ENCODE data around the gene GLRA3. TPM values are rescaled to one million over a fixed set of nuclear protein-coding genes. Genes with fewer than 3 reads are reported as not detected.

The GLRA3 gene
- total and polyA plus RNA-seq, 7 experiments from 2014 or later: not detected

DNA sequence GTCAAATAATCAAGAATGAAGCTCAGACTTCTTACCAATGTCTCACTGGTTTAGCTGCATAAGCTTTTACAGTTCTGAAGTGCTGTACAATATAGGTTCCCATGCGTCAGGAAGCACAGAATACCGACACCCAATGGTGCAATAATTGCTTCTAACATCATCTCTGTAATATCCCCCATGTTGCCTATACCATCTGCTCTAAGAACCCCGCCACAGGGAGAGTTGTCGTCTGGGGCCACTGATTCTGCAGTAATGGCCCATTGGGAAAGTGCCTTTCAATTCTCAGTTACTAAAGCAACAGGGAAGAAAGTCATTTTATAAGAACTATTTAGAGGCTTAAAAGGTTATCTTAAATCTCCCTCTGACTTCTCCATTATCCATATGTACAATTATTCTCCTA is 94.9 kb downstream of the GLRA3 start:
- H3K36me3 Mint-ChIP-seq: no peaks in the 10 kb centered on the region
- Histone ChIP-seq H3K36me3 (ENCODE audit: control insufficient read depth in 2 of 3, insufficient read depth in 3 of 3, low read length in 3 of 3) (no peaks in the 10 kb centered on the region), H3K9me3 (ENCODE audit: control insufficient read depth in 2 of 3, low read length in 3 of 3) (no peaks in the 10 kb centered on the region), H3K27ac (ENCODE audit: low read depth, low read length) (no peak overlapping the region), H3K4me1 (ENCODE audit: control insufficient read depth in 2 of 2, insufficient read depth in 2 of 2, low read length in 2 of 2) (no peaks in the 10 kb centered on the region), H3K4me3 (ENCODE audit: low read length) (no peak overlapping the region), H3K27me3 (ENCODE audit: control insufficient read depth in 2 of 2, insufficient read depth in 2 of 2, low read length in 2 of 2) (no peaks in the 10 kb centered on the region)
- intact Hi-C loops (cut with micrococcal nuclease): no loop called here
- no peaks in the 10 kb centered on the region for H3K27me3 Mint-ChIP-seq
- no peak overlapping the region for H3K4me3 Mint-ChIP-seq
- H3K27ac Mint-ChIP-seq: no peak overlapping the region
- H3K9me3 Mint-ChIP-seq: peaks cover 0 to 15% (median 0%) of the 10 kb centered on the region in 11 donors
- DNase-seq: no peak
- H3K4me1 Mint-ChIP-seq: no peaks in the 10 kb centered on the region
- ChIA-PET POLR2A (no interaction called here), CTCF (no interaction called here)
- no peak for ATAC-seq

DNA sequence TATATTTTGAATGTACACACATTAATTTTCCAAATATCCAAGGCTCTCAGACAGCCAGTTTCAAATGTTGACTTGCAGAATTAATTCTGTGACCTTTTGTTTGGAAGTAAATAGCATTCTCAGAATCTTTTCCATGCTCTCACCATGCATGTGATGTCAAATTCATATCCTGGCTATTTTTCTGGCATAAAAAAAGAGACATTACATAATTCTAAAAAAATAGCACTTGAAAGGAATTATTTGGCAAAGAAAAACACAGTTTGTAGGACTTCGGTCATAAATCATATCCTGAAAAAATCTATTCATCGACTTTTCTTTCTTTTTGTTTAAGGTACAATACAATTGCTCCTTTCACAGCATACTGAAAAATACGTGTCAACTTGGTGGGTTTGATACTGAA is 111.2 kb downstream of the GLRA3 start:
- H3K4me1 Mint-ChIP-seq: no peaks in the 10 kb centered on the region
- no peak overlapping the region for H3K27ac ChIP-seq (ENCODE audit: low read depth, low read length)
- POLR2A ChIA-PET: no interaction called here
- H3K9me3 Mint-ChIP-seq: peaks cover 0 to 1% (median 0%) of the 10 kb centered on the region in 11 donors
- no peak overlapping the region for H3K4me3 Mint-ChIP-seq
- DNase-seq (no peak), ATAC-seq (no peak)
- H3K9me3 ChIP-seq (ENCODE audit: control insufficient read depth in 2 of 3, low read length in 3 of 3): no peaks in the 10 kb centered on the region
- intact Hi-C loops (cut with micrococcal nuclease): no loop called here
- H3K27ac Mint-ChIP-seq: no peak overlapping the region
- CTCF ChIA-PET: no interaction called here
- H3K4me3 ChIP-seq (ENCODE audit: low read length): no peak overlapping the region
- no peaks in the 10 kb centered on the region for H3K4me1 ChIP-seq (ENCODE audit: control insufficient read depth in 2 of 2, insufficient read depth in 2 of 2, low read length in 2 of 2)
- H3K27me3 ChIP-seq (ENCODE audit: control insufficient read depth in 2 of 2, insufficient read depth in 2 of 2, low read length in 2 of 2): no peaks in the 10 kb centered on the region
- H3K36me3 Mint-ChIP-seq: no peaks in the 10 kb centered on the region
- no peaks in the 10 kb centered on the region for H3K36me3 ChIP-seq (ENCODE audit: control insufficient read depth in 2 of 3, insufficient read depth in 3 of 3, low read length in 3 of 3)
- H3K27me3 Mint-ChIP-seq: peaks cover 0 to 9% (median 5%) of the 10 kb centered on the region in 5 donors

DNA sequence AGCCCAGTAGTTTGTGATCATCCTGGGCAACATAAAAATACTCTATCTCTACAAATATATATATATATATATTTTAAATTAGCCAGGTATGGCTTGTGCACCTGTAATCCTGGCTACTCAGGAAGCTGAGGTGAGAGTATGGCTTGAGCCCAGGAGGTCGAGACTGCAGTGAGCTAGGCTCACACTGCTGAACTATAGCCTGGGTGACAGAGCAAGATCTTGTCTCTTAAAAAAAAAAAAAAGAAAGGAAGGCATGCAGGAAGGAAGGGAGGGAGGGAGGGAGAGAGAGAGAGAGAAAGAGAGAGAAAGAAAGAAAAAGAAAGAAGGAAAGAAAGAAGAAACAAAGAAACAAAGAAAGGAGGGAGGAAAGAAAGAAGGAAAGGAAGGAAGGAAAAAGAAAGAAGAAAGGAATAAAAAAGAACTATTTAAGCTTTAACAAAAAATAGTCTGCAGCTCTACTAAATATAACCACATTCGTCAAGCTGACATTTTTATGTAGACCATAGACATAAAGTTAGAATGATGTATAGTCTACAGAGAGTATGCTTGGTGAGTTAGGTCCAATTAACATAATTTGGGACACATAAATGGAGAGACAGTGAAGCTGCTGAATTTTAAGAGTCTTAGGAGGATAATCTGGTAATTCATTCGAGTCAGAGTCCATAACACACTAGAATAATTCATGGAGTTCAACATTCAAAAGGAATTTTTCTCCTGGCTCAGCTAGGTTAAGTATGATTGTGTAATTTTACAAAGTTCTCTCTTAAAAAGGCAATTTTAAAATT is 111.9 kb downstream of the GLRA3 start:
- H3K27ac ChIP-seq (ENCODE audit: low read depth, low read length): no peak overlapping the region
- CTCF ChIA-PET: no interaction called here
- no peaks in the 10 kb centered on the region for H3K27me3 ChIP-seq (ENCODE audit: control insufficient read depth in 2 of 2, insufficient read depth in 2 of 2, low read length in 2 of 2)
- no peaks in the 10 kb centered on the region for H3K9me3 ChIP-seq (ENCODE audit: control insufficient read depth in 2 of 3, low read length in 3 of 3)
- Mint-ChIP-seq H3K27me3 (peaks cover 0 to 9% (median 5%) of the 10 kb centered on the region in 5 donors), H3K4me3 (no peak overlapping the region), H3K4me1 (no peaks in the 10 kb centered on the region), H3K9me3 (peaks cover 0 to 1% (median 0%) of the 10 kb centered on the region in 11 donors), H3K27ac (no peak overlapping the region), H3K36me3 (no peaks in the 10 kb centered on the region)
- H3K4me3 ChIP-seq (ENCODE audit: low read length): no peak overlapping the region
- intact Hi-C loops (cut with micrococcal nuclease): no loop called here
- no peaks in the 10 kb centered on the region for H3K36me3 ChIP-seq (ENCODE audit: control insufficient read depth in 2 of 3, insufficient read depth in 3 of 3, low read length in 3 of 3)
- no peak for DNase-seq
- H3K4me1 ChIP-seq (ENCODE audit: control insufficient read depth in 2 of 2, insufficient read depth in 2 of 2, low read length in 2 of 2): no peaks in the 10 kb centered on the region
- POLR2A ChIA-PET: no interaction called here
- no peak for ATAC-seq

DNA sequence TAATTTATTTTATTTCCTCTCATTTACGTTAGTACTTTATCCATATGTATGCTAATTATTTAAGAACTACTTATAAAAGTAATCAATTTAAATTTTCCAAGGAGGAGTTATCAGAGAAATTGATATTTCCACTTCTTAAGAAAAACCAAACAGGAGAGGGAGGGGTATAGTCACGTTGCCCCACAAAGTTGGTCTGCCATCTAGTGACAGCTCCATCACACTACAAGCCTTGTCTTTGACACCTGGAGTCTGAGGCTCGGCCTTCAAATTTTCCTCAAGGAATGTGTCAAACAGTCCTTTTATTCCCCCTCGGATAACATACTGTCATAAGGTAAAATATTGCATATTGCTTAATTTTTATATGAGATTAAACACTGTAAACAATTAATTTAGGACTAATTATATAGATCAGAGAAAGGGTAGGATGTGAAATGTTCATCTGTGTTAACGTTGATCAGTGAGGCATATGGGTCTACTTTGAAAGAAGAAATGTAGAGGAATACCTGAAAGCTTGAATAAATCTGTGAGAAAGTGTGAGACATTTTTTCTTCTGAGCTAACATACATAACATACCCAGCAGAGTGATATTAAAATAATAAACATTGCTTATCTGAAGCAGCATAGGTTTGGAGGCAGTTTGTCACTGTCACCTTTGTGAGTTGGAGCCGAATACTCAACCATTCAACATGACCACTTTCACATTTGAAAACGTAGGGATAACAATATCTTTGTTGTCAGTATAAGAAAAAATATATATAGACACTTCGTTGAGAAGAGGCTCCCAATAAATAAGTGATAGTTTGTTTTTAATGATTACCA is 114.4 kb downstream of the GLRA3 start:
- no peak overlapping the region for H3K27ac Mint-ChIP-seq
- peaks cover 0 to 2% (median 0%) of the 10 kb centered on the region in 11 donors for H3K9me3 Mint-ChIP-seq
- Histone ChIP-seq H3K4me1 (ENCODE audit: control insufficient read depth in 2 of 2, insufficient read depth in 2 of 2, low read length in 2 of 2) (no peaks in the 10 kb centered on the region), H3K9me3 (ENCODE audit: control insufficient read depth in 2 of 3, low read length in 3 of 3) (no peaks in the 10 kb centered on the region), H3K27ac (ENCODE audit: low read depth, low read length) (no peak overlapping the region), H3K4me3 (ENCODE audit: low read length) (no peak overlapping the region), H3K27me3 (ENCODE audit: control insufficient read depth in 2 of 2, insufficient read depth in 2 of 2, low read length in 2 of 2) (no peaks in the 10 kb centered on the region), H3K36me3 (ENCODE audit: control insufficient read depth in 2 of 3, insufficient read depth in 3 of 3, low read length in 3 of 3) (no peaks in the 10 kb centered on the region)
- CTCF ChIA-PET: interaction anchor here (0.6 kb wide), 2 partner anchors 337 to 342 kb away, joined by 3 to 7 read pairs; no protein-coding TSS in a partner anchor
- ATAC-seq (peak; percentile 57), DNase-seq (peak in 2 of 9 donors; percentile 3 to 4)
- H3K36me3 Mint-ChIP-seq: no peaks in the 10 kb centered on the region
- POLR2A ChIA-PET: no interaction called here
- H3K4me3 Mint-ChIP-seq: no peak overlapping the region
- H3K27me3 Mint-ChIP-seq: peaks cover 0 to 9% (median 0%) of the 10 kb centered on the region in 5 donors
- no peaks in the 10 kb centered on the region for H3K4me1 Mint-ChIP-seq
- intact Hi-C loops (cut with micrococcal nuclease): loop anchor here in 1 of 2 donors (1.0 to 5.0 kb wide), 3 partner anchors 82 to 349 kb away; no protein-coding TSS in a partner anchor

DNA sequence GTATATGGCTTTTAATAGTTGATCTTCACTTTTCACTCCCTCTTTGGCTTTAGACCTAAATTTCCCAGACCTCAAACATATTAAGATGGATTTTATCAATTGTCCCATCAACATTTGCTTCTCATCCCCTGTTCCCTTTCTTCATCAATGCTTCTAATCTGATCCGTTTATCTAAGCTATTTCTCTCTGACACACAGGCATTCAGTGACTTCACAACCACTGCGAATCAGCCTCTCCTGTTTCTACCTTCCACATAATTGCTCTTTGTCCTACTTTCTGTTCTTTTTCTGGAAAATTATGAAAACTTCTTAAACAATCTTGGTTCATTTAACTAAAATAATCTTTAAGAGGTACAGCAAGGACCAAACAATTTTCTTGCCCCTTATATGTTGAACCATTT is 115.2 kb downstream of the GLRA3 start:
- Mint-ChIP-seq H3K27ac (no peak overlapping the region), H3K4me1 (no peaks in the 10 kb centered on the region), H3K4me3 (no peak overlapping the region), H3K36me3 (no peaks in the 10 kb centered on the region), H3K27me3 (peaks cover 0 to 11% (median 0%) of the 10 kb centered on the region in 5 donors), H3K9me3 (peaks cover 0 to 2% (median 0%) of the 10 kb centered on the region in 11 donors)
- ChIA-PET POLR2A (no interaction called here), CTCF (interaction anchor here (0.6 kb wide), 1 partner anchor 342 kb away, joined by 7 read pairs; no protein-coding TSS in a partner anchor)
- intact Hi-C loops (cut with micrococcal nuclease): loop anchor here in 1 of 2 donors (1.0 to 5.0 kb wide), 3 partner anchors 82 to 349 kb away; no protein-coding TSS in a partner anchor
- H3K4me3 ChIP-seq (ENCODE audit: low read length): no peak overlapping the region
- no peaks in the 10 kb centered on the region for H3K9me3 ChIP-seq (ENCODE audit: control insufficient read depth in 2 of 3, low read length in 3 of 3)
- no peaks in the 10 kb centered on the region for H3K27me3 ChIP-seq (ENCODE audit: control insufficient read depth in 2 of 2, insufficient read depth in 2 of 2, low read length in 2 of 2)
- DNase-seq (no peak), ATAC-seq (no peak)
- no peaks in the 10 kb centered on the region for H3K36me3 ChIP-seq (ENCODE audit: control insufficient read depth in 2 of 3, insufficient read depth in 3 of 3, low read length in 3 of 3)
- no peak overlapping the region for H3K27ac ChIP-seq (ENCODE audit: low read depth, low read length)
- no peaks in the 10 kb centered on the region for H3K4me1 ChIP-seq (ENCODE audit: control insufficient read depth in 2 of 2, insufficient read depth in 2 of 2, low read length in 2 of 2)

DNA sequence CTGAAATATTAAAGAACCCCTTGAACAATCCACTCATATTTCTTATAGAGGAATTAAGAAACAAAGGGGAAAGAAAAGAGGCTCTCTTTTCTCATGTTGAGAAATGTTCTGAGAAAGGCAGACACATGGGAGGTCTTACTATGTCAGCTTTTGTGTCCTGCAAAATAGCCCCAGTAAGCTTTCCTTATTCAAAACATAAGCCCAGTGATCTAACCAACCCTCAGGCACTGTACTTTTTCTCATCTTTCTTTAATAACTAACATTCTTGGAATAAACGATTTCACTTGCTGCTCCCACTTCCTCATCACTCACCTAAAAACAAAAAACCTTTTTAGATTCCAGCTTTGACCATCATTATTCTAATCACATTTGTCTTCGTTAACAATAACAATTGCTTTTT is 115.9 kb downstream of the GLRA3 start:
- H3K9me3 ChIP-seq (ENCODE audit: control insufficient read depth in 2 of 3, low read length in 3 of 3): no peaks in the 10 kb centered on the region
- H3K27ac ChIP-seq (ENCODE audit: low read depth, low read length): no peak overlapping the region
- H3K9me3 Mint-ChIP-seq: peaks cover 0 to 2% (median 0%) of the 10 kb centered on the region in 11 donors
- H3K4me3 Mint-ChIP-seq: no peak overlapping the region
- H3K27me3 Mint-ChIP-seq: peaks cover 0 to 11% (median 0%) of the 10 kb centered on the region in 5 donors
- H3K4me1 Mint-ChIP-seq: no peaks in the 10 kb centered on the region
- DNase-seq: no peak
- CTCF ChIA-PET: no interaction called here
- no peak for ATAC-seq
- no peaks in the 10 kb centered on the region for H3K4me1 ChIP-seq (ENCODE audit: control insufficient read depth in 2 of 2, insufficient read depth in 2 of 2, low read length in 2 of 2)
- POLR2A ChIA-PET: no interaction called here
- no peaks in the 10 kb centered on the region for H3K36me3 ChIP-seq (ENCODE audit: control insufficient read depth in 2 of 3, insufficient read depth in 3 of 3, low read length in 3 of 3)
- no peaks in the 10 kb centered on the region for H3K36me3 Mint-ChIP-seq
- no peaks in the 10 kb centered on the region for H3K27me3 ChIP-seq (ENCODE audit: control insufficient read depth in 2 of 2, insufficient read depth in 2 of 2, low read length in 2 of 2)
- intact Hi-C loops (cut with micrococcal nuclease): loop anchor here in 1 of 2 donors (5.0 kb wide), 2 partner anchors 81 to 176 kb away; no protein-coding TSS in a partner anchor
- no peak overlapping the region for H3K27ac Mint-ChIP-seq
- H3K4me3 ChIP-seq (ENCODE audit: low read length): no peak overlapping the region
